Lower lobe of right lung (tissue), 2 donors: ENCODE measurements around the gene TRIM15. TPM values are rescaled to one million over a fixed set of nuclear protein-coding genes. Genes with fewer than 3 reads are reported as not detected.
A peak's percentile ranks its signal among the peaks of the same experiment; 100 is the strongest.

Experiments used
- ATAC-seq, 2 donors: fragments of 200-7000 bp; cut with Tn5 transposase; one replicate each; pipeline ENCODE4 v1.9.1; 2020 to 2022; ENCODE audit warnings: mild to moderate bottlenecking in 2 of 2, moderate library complexity in 2 of 2
- DNase-seq: peaks from one replicate; pipeline ENCODE4 v3.0.0-alpha.2; 2020
- H3K27ac ChIP-seq: fragments of 200-600 bp; one replicate; pipeline ENCODE4 v1.8.0; 2022
- H3K27me3 ChIP-seq: fragments of 200-600 bp; one replicate; pipeline ENCODE4 v1.8.0; 2022; ENCODE audit warnings: low read depth
- H3K36me3 ChIP-seq: fragments of 200-600 bp; one replicate; pipeline ENCODE4 v1.8.0; 2022; ENCODE audit warnings: mild to moderate bottlenecking
- H3K4me1 ChIP-seq: fragments of 200-600 bp; one replicate; pipeline ENCODE4 v1.8.0; 2022
- H3K4me3 ChIP-seq: fragments of 200-600 bp; one replicate; pipeline ENCODE4 v1.8.0; 2022; ENCODE audit warnings: mild to moderate bottlenecking
- H3K9me3 ChIP-seq: fragments of 200-600 bp; one replicate; pipeline ENCODE4 v1.8.0; 2022
- CTCF ChIP-seq: fragments of 200-600 bp; IDR thresholded peaks from one replicate; pipeline ENCODE4 v1.8.0; 2022; ENCODE audit warnings: antibody characterized with exemption, mild to moderate bottlenecking
- intact Hi-C: fragments of 100-400 bp; cut with DNase I; formaldehyde crosslinking; loops from one replicate; pipeline ENCODE4 v1.11.0; 2022
- total RNA-seq: library from RNA; stranded (reverse); fragmentation: NEBNext Ultra II Directional; extraction: Animal tissue kit (Norgen Biotek cat#: 25700); gene quantifications from one replicate; pipeline ENCODE4 v1.2.1, GENCODE V29; 2021
- donor health status: DM: no; HTN: yes; CAD: no; lungs with severe emphysema.

The TRIM15 gene
- total RNA-seq, 1 donor from 2014 or later, result not detected

- Histone ChIP-seq H3K27ac (no peak overlapping the region), H3K36me3 (no peaks in the 10 kb centered on the region), H3K9me3 (no peaks in the 10 kb centered on the region), H3K4me3 (no peak overlapping the region), H3K4me1 (peaks cover 27% of the 10 kb centered on the region), H3K27me3 (no peaks in the 10 kb centered on the region)
- no peak for DNase-seq
- ATAC-seq, result no peak
- no peak for TF ChIP-seq CTCF
- intact Hi-C loops, result no loop called here
Observed at GRCh38 chr6:30154061-30154460, 9.3 kb upstream of the TRIM15 start.

GRCh38 chr6:30154709-30155519, 8.4 kb upstream of the TRIM15 start:
- TF ChIP-seq CTCF, result no peak
- H3K27ac ChIP-seq, result no peak overlapping the region
- intact Hi-C loops, result no loop called here
- DNase-seq (no peak), ATAC-seq (no peak)
- H3K36me3 ChIP-seq, result no peaks in the 10 kb centered on the region
- no peaks in the 10 kb centered on the region for H3K27me3 ChIP-seq
- no peaks in the 10 kb centered on the region for H3K9me3 ChIP-seq
- no peak overlapping the region for H3K4me3 ChIP-seq
- peaks cover 27% of the 10 kb centered on the region for H3K4me1 ChIP-seq

- no peak for TF ChIP-seq CTCF
- intact Hi-C loops, result no loop called here
- no peak overlapping the region for H3K4me3 ChIP-seq
- no peaks in the 10 kb centered on the region for H3K9me3 ChIP-seq
- peaks cover 27% of the 10 kb centered on the region for H3K4me1 ChIP-seq
- no peak for DNase-seq
- no peaks in the 10 kb centered on the region for H3K27me3 ChIP-seq
- no peaks in the 10 kb centered on the region for H3K36me3 ChIP-seq
- no peak overlapping the region for H3K27ac ChIP-seq
- no peak for ATAC-seq
Observed at GRCh38 chr6:30155520-30156261, 7.7 kb upstream of the TRIM15 start.

- ATAC-seq (peak; percentile 76), DNase-seq (no peak)
- intact Hi-C loops, result no loop called here
- Histone ChIP-seq H3K4me1 (peaks cover 27% of the 10 kb centered on the region), H3K36me3 (no peaks in the 10 kb centered on the region), H3K4me3 (no peak overlapping the region), H3K27ac (no peak overlapping the region), H3K9me3 (no peaks in the 10 kb centered on the region), H3K27me3 (no peaks in the 10 kb centered on the region)
- TF ChIP-seq CTCF, result no peak
Observed at GRCh38 chr6:30156262-30156599, 7.1 kb upstream of the TRIM15 start.

GRCh38 chr6:30156774-30157173, 6.6 kb upstream of the TRIM15 start:
- Histone ChIP-seq H3K27me3 (no peaks in the 10 kb centered on the region), H3K4me3 (no peak overlapping the region), H3K36me3 (no peaks in the 10 kb centered on the region), H3K4me1 (peaks cover 27% of the 10 kb centered on the region), H3K27ac (no peak overlapping the region), H3K9me3 (no peaks in the 10 kb centered on the region)
- no peak for DNase-seq
- no peak for ATAC-seq
- intact Hi-C loops, result no loop called here
- TF ChIP-seq CTCF, result no peak
